NCI-H2171 treated with DMSO at 0.1 percent for 48 hours (cell line): Measurements from ENCODE around the gene HM13.
"Not testable (repeated sequence)": the region's sequence is repeated elsewhere in the genome, so short reads cannot be mapped to it uniquely, and the experiment has no call there.

ENCODE experiments used
- DNase-seq: peaks from one replicate; lab custom pipeline; 2025; lab: John Stamatoyannopoulos, UW

HM13 gene

GRCh38 chr20:31500527-31500926 is 13.7 kb upstream of the HM13 start:
- no peak for DNase-seq

DNA sequence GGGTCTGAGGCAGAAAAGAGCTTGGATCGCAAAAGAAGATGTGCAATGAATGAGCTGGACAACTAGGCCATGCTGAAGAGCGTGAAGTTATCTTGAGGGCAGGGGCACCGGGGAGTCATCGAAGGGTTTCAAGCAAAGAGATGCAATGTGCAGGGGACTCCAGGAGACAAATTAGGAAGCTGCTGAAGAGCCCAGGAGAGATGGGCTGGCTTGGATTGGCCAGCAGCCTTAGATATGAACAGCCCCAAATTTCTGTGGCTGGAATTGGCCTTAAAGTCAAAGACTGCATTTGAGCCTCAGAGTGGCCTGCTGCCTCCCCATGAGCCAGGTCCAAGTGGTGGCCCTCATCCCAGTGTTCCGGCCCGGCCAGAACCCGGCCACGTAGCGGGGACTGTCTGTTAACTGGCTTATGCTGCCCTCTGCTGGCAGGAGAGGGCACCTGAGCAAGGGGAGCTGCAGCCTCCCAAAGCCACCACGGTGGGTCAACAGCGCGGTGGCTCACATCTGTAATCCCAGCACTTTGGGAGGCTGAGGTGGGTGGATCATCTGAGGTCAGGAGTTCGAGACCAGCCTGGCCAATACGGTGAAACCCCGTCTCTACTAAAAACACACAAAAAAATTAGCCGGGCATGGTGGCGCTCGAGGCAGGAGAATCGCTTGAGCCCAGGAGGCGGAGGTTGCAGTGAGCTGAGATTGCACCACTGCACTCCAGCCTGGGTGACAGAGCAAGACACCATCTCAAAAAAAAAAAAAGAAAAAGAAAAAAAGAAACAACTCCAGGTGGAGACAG is 11.2 kb upstream of the HM13 start:
- DNase-seq, result peak; percentile 57

GRCh38 chr20:31505903-31506302 is 8.3 kb upstream of the HM13 start:
- no peak for DNase-seq

- no peak for DNase-seq
These were observed 5.6 kb upstream of the HM13 start for GRCh38 chr20:31508517-31509244.

- no peak for DNase-seq
These were observed 981 bp downstream of the HM13 start for GRCh38 chr20:31515072-31515774.

- no peak for DNase-seq
These were observed 1.5 kb downstream of the HM13 start for GRCh38 chr20:31515775-31516107.

GRCh38 chr20:31516166-31516565 is 1.9 kb downstream of the HM13 start:
- DNase-seq, result no peak

- DNase-seq, result no peak
These were observed 2.4 kb downstream of the HM13 start for GRCh38 chr20:31516651-31517050.

GRCh38 chr20:31517373-31517772 is 3.1 kb downstream of the HM13 start:
- peak; percentile 22 for DNase-seq

DNA sequence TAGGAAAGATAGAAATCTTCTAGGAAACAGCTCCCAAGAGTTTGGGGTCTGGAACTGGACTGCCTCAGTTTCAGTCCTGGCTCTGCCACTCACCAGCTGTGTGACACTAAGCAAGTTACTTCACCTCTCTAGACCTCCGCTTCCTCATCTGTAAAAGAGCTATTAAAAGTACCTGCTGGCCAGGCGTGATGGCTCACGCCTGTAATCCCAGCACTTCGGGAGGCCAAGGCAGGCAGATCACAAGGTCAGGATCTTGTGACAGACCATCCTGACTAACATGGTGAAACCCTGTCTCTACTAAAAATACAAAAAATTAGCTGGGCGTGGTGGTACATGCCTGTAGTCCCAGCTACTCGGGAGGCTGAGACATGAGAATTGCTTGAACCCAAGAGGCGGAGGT is 7.0 kb downstream of the HM13 start:
- DNase-seq, result not testable (repeated sequence)

GRCh38 chr20:31522731-31523130 is 8.5 kb downstream of the HM13 start:
- no peak for DNase-seq

DNA sequence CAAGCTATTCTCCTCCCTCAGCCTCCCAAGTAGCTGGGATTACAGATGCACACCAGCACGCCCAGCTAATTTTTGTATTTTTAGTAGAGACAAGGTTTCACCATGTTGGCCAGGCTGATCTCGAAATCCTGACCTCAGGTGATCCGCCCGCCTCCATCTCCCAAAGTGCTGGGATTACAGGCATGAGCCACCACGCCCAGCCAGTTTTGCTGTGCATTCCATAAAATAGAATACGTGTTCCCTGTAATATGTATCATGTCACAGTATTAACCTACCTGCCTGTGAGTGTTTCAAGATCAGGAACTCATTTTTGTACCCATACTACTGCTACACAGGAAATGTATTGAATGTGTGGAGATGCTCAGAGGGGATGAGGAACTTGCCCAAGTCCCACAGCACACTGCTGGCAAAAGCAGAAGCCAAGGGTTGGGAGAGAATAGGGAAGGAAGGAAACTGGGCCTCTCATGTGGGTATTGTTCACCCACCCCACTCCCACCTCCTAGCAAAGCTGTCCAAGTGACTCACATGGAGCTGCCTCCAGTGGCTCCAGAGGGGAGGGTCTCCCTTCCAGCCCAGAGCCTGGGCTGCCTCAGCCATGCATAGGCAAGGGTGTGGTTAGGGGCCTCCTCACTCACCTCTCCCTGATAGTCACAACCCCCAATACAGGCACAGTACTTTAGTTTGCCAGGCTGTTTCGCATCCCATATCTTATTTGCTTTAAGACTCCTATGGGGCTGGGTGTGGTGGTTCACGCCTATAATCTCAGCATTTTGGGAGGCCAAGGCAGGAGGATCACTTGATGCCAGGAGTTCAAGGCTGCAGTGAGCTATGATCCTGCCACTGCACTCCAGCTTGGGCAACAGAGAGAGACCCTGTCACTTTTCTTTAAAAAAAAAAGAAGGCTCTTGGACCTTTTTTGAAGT is 9.4 kb downstream of the HM13 start:
- no peak for DNase-seq

- peak; percentile 44 for DNase-seq
These were observed 13.0 kb downstream of the HM13 start for GRCh38 chr20:31527266-31527665.

DNA sequence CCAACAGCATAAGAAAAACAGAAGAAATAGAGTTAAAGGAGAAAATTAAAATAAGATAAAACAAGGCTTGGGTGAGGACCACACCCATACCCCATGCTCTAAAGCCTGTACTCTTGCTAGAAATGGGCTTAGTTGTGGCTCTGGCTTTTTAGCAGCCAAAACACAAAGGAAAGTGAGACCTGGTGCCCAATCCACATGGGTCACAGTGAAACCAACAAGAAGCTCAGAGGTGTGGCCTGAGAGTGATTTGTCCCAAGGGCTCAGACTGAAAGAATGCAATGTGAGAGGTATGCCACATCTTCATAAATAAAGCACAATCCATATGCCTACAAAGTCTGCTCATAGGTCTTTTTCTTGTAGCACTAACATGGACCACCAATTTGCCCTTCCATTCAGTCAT is 21.1 kb downstream of the HM13 start:
- DNase-seq, result no peak

GRCh38 chr20:31536575-31536974 is 22.3 kb downstream of the HM13 start:
- no peak for DNase-seq

- peak; percentile 23 for DNase-seq
These were observed 23.1 kb downstream of the HM13 start for GRCh38 chr20:31537116-31537871.

DNA sequence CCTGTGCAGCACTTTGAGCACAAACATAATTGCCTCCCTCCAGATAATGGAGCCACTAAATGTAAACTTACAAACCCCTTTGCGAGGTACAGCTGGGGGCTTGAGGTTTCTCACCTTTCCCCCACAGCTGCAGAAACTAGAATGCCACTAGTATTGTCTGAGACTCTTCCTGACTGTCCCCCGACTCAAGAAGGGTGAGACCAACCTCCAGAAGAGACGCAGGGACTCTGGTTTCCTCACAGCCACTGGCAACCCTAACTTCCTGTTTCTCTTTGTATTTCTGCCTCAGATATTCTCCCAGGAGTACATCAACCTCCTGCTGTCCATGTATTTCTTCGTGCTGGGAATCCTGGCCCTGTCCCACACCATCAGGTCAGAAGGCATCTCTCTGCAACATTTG is 23.6 kb downstream of the HM13 start:
- no peak for DNase-seq

DNA sequence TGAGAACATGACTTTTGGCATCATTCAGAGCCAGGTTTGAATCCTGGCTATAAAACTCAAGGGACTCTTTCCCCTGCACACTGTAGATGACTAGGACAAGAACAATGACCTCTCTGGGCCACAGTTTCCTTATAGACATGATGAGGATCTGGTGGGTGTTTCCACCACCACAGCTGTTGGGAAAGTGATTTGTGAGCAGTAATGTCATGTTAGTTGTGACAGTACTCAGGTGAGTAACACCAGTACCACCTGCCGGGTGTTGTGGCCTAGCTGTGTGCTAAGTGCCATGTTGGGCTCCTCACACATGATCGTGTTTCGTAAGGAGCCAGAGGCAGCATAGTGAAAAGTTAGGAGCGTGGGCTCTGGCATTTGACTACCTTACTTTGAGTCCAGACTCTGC is 24.1 kb downstream of the HM13 start:
- DNase-seq, result no peak

- DNase-seq, result not testable (repeated sequence)
These were observed 25.4 kb downstream of the HM13 start for GRCh38 chr20:31539636-31540035.

DNA sequence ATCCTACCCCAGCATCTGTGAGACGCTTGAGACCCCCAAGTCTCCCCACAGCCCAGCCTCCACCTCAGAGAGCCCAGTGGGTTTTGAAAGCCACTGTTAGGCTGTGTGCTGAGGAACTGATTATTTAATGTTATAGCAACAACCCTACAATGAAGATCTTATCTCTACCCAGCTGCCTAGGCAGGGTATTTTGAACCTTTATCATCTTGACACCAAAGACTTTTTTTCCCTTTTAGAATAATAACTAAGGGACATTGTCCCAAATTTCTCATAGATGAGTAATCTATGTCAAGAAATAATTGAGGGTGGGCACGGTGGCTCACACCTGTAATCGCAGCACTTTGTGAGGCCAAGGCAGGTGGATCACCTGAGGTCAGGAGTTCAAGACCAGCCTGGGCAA is 26.2 kb downstream of the HM13 start:
- DNase-seq, result no peak

- no peak for DNase-seq
These were observed 28.1 kb downstream of the HM13 start for GRCh38 chr20:31542201-31542842.
